B cell (primary cell): ENCODE measurements around the gene UBAP1L.

Experiments
- CTCF ChIP-seq: fragments of 200-600 bp; IDR thresholded peaks from one replicate; pipeline ENCODE4 v1.8.0; 2022; ENCODE audit warnings: antibody characterized with exemption, mild to moderate bottlenecking
- EZH2 ChIP-seq: IDR thresholded peaks from 2 replicates; pipeline ENCODE4 v1.6.1; 2012; ENCODE audit warnings: borderline replicate concordance, low read depth, mild to moderate bottlenecking, moderate library complexity, low read length; ENCODE audit not compliant: insufficient read depth, poor library complexity, severe bottlenecking

- TF ChIP-seq CTCF (no peak), EZH2 (no peak)
Observed at GRCh38 chr15:65106011-65106590, 8.9 kb downstream of the UBAP1L start.
